Loucy (cell line): ENCODE data around the gene FASLG.

Experiments
- H2AFZ ChIP-seq: fragments of 200-600 bp; sonication (generic); 2 replicates; pipeline ENCODE4 v1.6.0; 2016; ENCODE audit warnings: antibody characterized with exemption, mild to moderate bottlenecking, low read length, moderate library complexity
- H3F3A ChIP-seq: fragments of 200-600 bp; 2 replicates; pipeline ENCODE4 v1.6.0; 2016; ENCODE audit warnings: antibody characterized with exemption, low read depth, mild to moderate bottlenecking
- H3K27me3 ChIP-seq: fragments of 200-600 bp; sonication (generic); 2 replicates; pipeline ENCODE4 v1.6.1; 2014; ENCODE audit warnings: low read length, mild to moderate bottlenecking; ENCODE audit not compliant: insufficient read depth, poor library complexity, severe bottlenecking
- H3K36me3 ChIP-seq: fragments of 200-600 bp; sonication (generic); 2 replicates; pipeline ENCODE4 v1.6.1; 2016; ENCODE audit warnings: low read length; ENCODE audit not compliant: insufficient read depth
- H3K4me1 ChIP-seq: fragments of 200-600 bp; sonication (generic); 2 replicates; pipeline ENCODE4 v1.5.1; 2014; ENCODE audit warnings: low read length, mild to moderate bottlenecking; ENCODE audit not compliant: insufficient read depth, poor library complexity, severe bottlenecking
- H3K4me2 ChIP-seq: fragments of 200-600 bp; sonication (generic); 2 replicates; pipeline ENCODE4 v1.6.0; 2014; ENCODE audit warnings: antibody characterized with exemption, low read length, low read depth, mild to moderate bottlenecking; ENCODE audit not compliant: poor library complexity, severe bottlenecking
- H3K4me3 ChIP-seq: fragments of 200-600 bp; sonication (generic); 2 replicates; pipeline ENCODE4 v1.5.1; 2014; ENCODE audit warnings: low read length, mild to moderate bottlenecking, mixed read lengths; ENCODE audit not compliant: poor library complexity, severe bottlenecking
- H3K79me2 ChIP-seq: fragments of 200-600 bp; sonication (generic); 2 replicates; pipeline ENCODE4 v1.6.1; 2014; ENCODE audit warnings: low read length; ENCODE audit not compliant: insufficient read depth
- H3K9ac ChIP-seq: fragments of 200-600 bp; sonication (generic); 2 replicates; pipeline ENCODE4 v1.6.0; 2014; ENCODE audit warnings: mild to moderate bottlenecking, low read depth, low read length, moderate library complexity; ENCODE audit not compliant: poor library complexity, severe bottlenecking
- H3K9me2 ChIP-seq: fragments of 200-600 bp; sonication (generic); replicated peaks from 2 replicates; pipeline ENCODE4 v1.6.1; 2016; ENCODE audit warnings: low read depth, low read length, mixed read lengths
- H3K9me3 ChIP-seq: fragments of 200-600 bp; sonication (generic); 2 replicates; pipeline ENCODE4 v1.6.1; 2014; ENCODE audit warnings: mild to moderate bottlenecking, antibody characterized with exemption, low read length, low read depth; ENCODE audit not compliant: insufficient read depth
- H4K20me1 ChIP-seq: fragments of 200-600 bp; sonication (generic); 2 replicates; pipeline ENCODE4 v1.6.0; 2014; ENCODE audit warnings: antibody characterized with exemption, low read length, mild to moderate bottlenecking; ENCODE audit not compliant: insufficient read depth, poor library complexity, severe bottlenecking
- CTCF ChIP-seq: fragments of 200-600 bp; sonication (generic); conservative IDR thresholded peaks from 2 replicates; pipeline ENCODE4 v1.5.1; 2014; ENCODE audit warnings: mild to moderate bottlenecking, antibody characterized with exemption, low read length
- EZH2phosphoT487 ChIP-seq: fragments of 200-600 bp; IDR thresholded peaks from 2 replicates; pipeline ENCODE4 v1.6.1; 2018; ENCODE audit warnings: antibody characterized with exemption, mild to moderate bottlenecking, moderate library complexity, borderline replicate concordance

The FASLG gene

DNA sequence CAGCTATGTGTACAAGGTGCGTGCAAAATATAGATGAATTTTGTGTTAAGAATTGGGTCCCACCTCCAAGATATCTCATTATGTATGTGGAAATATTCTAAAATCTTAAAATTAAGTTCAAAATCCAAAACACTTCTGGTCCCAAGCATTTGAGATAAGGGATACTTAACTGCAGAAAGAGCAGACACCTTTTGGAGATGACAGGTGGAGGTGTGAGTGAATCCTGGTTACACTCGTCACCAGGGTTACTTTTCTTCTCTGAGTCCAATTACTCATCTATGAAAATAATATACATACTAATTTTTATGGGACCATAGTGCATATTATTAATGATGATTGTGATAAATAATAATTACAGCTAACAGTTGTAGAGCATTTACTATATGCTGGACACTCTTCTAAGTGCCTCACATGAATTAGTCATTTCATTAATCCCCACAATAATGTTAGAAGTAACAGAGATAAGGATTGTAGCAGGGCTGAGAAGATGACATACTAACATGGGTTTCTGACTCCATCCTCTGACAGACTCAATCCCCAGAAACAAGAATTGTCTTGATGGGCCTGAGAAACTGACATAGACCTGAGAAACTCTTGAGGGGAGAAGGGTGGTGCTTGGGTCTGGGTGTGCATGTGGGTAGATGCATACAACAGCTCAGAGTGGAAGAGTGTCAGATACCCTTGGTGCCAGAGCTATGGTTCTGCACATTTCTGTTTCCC, 8.3 kb upstream of the FASLG start:
- TF ChIP-seq CTCF = no peak
- no peak for TF ChIP-seq EZH2phosphoT487
- Histone ChIP-seq H3K9me2 (no peaks in the 10 kb centered on the region), H3F3A (peaks cover 12% of the 10 kb centered on the region; the same call in 1 of the 2 replicates), H3K9me3 (no peaks in the 10 kb centered on the region), H2AFZ (no peak overlapping the region), H3K4me3 (no peak overlapping the region), H3K4me1 (peaks cover 60% of the 10 kb centered on the region), H3K4me2 (no peak overlapping the region), H4K20me1 (no peaks in the 10 kb centered on the region), H3K27me3 (no peaks in the 10 kb centered on the region), H3K36me3 (no peaks in the 10 kb centered on the region), H3K9ac (no peak overlapping the region), H3K79me2 (no peaks in the 10 kb centered on the region)

DNA sequence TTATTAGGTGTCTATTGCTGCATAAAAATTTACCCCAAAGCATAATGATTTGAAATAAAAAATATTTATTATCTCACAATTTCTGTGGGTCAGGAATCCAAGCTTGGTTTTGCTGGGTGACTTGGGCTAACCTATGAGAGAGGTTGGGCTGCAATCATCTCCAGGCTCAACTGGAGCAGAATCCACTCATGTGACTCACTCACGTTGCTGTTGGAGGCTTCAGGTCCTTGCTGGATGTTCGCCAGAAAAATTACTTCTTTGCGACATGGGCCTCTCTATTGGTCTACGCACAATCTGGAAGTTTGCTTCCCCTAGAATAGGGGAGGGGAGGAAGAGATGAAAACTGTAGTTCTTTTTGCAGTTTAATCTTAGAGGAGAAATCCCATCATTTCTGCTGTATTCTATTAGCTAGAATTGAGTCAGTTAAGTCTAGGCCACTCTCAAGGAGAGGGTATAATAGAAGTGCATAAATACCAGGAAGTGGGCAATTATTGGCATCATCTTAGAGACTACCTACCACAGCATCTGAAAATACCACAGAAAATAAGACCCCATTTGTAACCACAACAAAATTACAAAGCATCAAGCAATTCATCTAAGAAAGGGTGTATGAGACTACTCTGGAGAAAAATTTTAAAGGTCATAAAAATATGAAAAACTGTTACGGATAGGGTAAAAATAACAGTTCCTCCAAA, 5.7 kb upstream of the FASLG start:
- no peaks in the 10 kb centered on the region for H3K79me2 ChIP-seq
- H3K27me3 ChIP-seq = no peaks in the 10 kb centered on the region
- no peak overlapping the region; the same call in 1 of the 2 replicates for H2AFZ ChIP-seq
- H3F3A ChIP-seq = peaks cover 8% of the 10 kb centered on the region; the same call in 1 of the 2 replicates
- H3K9me2 ChIP-seq = no peaks in the 10 kb centered on the region
- peak overlapping the region; percentile 70 for H3K4me2 ChIP-seq
- no peak; the same call in 1 of the 2 replicates for TF ChIP-seq EZH2phosphoT487
- no peak for TF ChIP-seq CTCF
- H4K20me1 ChIP-seq = no peaks in the 10 kb centered on the region
- peaks cover 40% of the 10 kb centered on the region for H3K4me1 ChIP-seq
- H3K4me3 ChIP-seq = peak overlapping the region; percentile 26
- no peaks in the 10 kb centered on the region for H3K36me3 ChIP-seq
- no peaks in the 10 kb centered on the region for H3K9me3 ChIP-seq
- H3K9ac ChIP-seq = peak overlapping the region; percentile 44

DNA sequence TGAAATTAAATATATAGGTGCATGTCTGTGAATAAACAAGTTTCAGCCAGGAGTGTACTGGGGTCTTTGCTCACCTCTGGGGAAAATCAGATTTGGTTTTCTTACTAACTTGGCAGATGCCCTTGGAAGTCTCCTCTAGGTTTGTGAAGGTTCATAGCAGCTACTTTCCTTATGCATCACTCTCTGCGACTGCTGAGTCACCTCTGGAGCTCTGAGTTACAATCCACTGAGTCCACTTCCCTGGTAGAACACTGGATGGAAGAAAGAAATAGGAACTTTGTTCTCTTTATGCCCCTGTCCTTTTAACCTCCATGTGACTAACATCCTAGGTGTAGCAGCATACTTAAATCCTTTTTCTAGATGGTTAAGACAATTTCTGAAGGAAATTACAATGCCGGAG, 4.4 kb upstream of the FASLG start:
- Histone ChIP-seq H3K79me2 (no peaks in the 10 kb centered on the region), H3K9ac (no peak overlapping the region), H3F3A (peaks cover 8% of the 10 kb centered on the region; the same call in 1 of the 2 replicates), H3K4me2 (no peak overlapping the region), H2AFZ (no peak overlapping the region), H3K4me1 (peaks cover 43% of the 10 kb centered on the region), H3K36me3 (no peaks in the 10 kb centered on the region), H4K20me1 (no peaks in the 10 kb centered on the region), H3K9me3 (no peaks in the 10 kb centered on the region), H3K4me3 (no peak overlapping the region), H3K27me3 (no peaks in the 10 kb centered on the region), H3K9me2 (no peaks in the 10 kb centered on the region)
- no peak for TF ChIP-seq CTCF
- TF ChIP-seq EZH2phosphoT487 = no peak
